ENCODE results near the gene PIGP. TPM values are rescaled to one million over a fixed set of nuclear protein-coding genes. Genes with fewer than 3 reads are reported as not detected.

The PIGP gene
- total and polyA plus RNA-seq, 2 of the 8 experiments (the other 6 are each of a cell fraction or from before 2014, with no cell fraction given) = 11.3 to 18.0 TPM

GRCh38 chr21:37059181-37059580 is 13.7 kb downstream of the PIGP start (continued):
- TF ChIP-seq SRF (IDR thresholded peaks at IDR 0.05; ENCODE audit: low read depth, low read length) (no peak), BRCA1 (IDR thresholded peaks at IDR 0.05; ENCODE audit: low read depth, low read length) (no peak), MAFK (IDR thresholded peaks at IDR 0.05; ENCODE audit: low read depth, low read length) (no peak)
- TF ChIP-seq, protein P1, sequence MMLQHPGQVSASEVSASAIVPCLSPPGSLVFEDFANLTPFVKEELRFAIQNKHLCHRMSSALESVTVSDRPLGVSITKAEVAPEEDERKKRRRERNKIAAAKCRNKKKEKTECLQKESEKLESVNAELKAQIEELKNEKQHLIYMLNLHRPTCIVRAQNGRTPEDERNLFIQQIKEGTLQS (IDR thresholded peaks at IDR 0.05; ENCODE audit: insufficient read depth, low read depth, low read length) = no peak
- TF ChIP-seq, protein P2, sequence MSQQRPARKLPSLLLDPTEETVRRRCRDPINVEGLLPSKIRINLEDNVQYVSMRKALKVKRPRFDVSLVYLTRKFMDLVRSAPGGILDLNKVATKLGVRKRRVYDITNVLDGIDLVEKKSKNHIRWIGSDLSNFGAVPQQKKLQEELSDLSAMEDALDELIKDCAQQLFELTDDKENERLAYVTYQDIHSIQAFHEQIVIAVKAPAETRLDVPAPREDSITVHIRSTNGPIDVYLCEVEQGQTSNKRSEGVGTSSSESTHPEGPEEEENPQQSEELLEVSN (IDR thresholded peaks at IDR 0.05) = no peak

Data from H1 (cell line).